H1 (cell line): ENCODE results near the gene FASTKD3.

Experiments
- CEBPB ChIP-seq: IDR thresholded peaks from 2 replicates; pipeline ENCODE4 v1.6.1; 2012; ENCODE audit warnings: low read depth, low read length
- EZH2 ChIP-seq: fragments of 200-600 bp; sonication (generic); IDR thresholded peaks from 2 replicates; pipeline ENCODE4 v1.7.1; 2012; ENCODE audit warnings: low read depth, mild to moderate bottlenecking, moderate library complexity, low read length, inconsistent platforms; ENCODE audit not compliant: severe bottlenecking
- RFX5 ChIP-seq: IDR thresholded peaks from 2 replicates; pipeline ENCODE4 v1.6.1; 2011; ENCODE audit warnings: low read depth, low read length, improper control_type of control experiment, borderline replicate concordance
- ZNF274 ChIP-seq: IDR thresholded peaks from 2 replicates; pipeline ENCODE4 v1.7.0; 2012; ENCODE audit warnings: low read length, borderline replicate concordance; ENCODE audit errors: extremely low read depth

- no peak for TF ChIP-seq CEBPB
- no peak for TF ChIP-seq ZNF274
- no peak for TF ChIP-seq RFX5
- TF ChIP-seq EZH2 = no peak
Observed at GRCh38 chr5:7822449-7822848, 46.4 kb downstream of the FASTKD3 start.
